CD4-positive, alpha-beta T cell treated with Interleukin-2 at 100 ng/mL for 4 hours (primary cell): ENCODE measurements around the gene DUSP16.
"Not testable (repeated sequence)": the region's sequence is repeated elsewhere in the genome, so short reads cannot be mapped to it uniquely, and the experiment has no call there.

Experiments used
- DNase-seq: peaks from one replicate; pipeline ENCODE4 v3.0.0-alpha.2; 2020; ENCODE audit warnings: low spot score

Gene DUSP16

GRCh38 chr12:12583510-12584178 is 21.0 kb upstream of the DUSP16 start:
- no peak for DNase-seq

- DNase-seq: no peak
These were observed 20.2 kb upstream of the DUSP16 start for GRCh38 chr12:12582895-12583303.

GRCh38 chr12:12582193-12582881 is 19.7 kb upstream of the DUSP16 start:
- no peak for DNase-seq

- DNase-seq: not testable (repeated sequence)
These were observed 18.1 kb upstream of the DUSP16 start for GRCh38 chr12:12580716-12581115.

GRCh38 chr12:12577786-12578185 is 15.1 kb upstream of the DUSP16 start:
- no peak for DNase-seq

- no peak for DNase-seq
These were observed 10.0 kb upstream of the DUSP16 start for GRCh38 chr12:12572659-12573058.

- DNase-seq: not testable (repeated sequence)
These were observed 3.3 kb upstream of the DUSP16 start for GRCh38 chr12:12565971-12566370.

GRCh38 chr12:12564911-12565310 is 2.2 kb upstream of the DUSP16 start:
- no peak for DNase-seq

- DNase-seq: no peak
These were observed 746 bp upstream of the DUSP16 start for GRCh38 chr12:12563290-12563928.

- no peak for DNase-seq
These were observed 613 bp downstream of the DUSP16 start for GRCh38 chr12:12562016-12562483.

- peak; percentile 42 for DNase-seq
These were observed 1.2 kb downstream of the DUSP16 start for GRCh38 chr12:12561371-12562015.

GRCh38 chr12:12560587-12561370 is 1.9 kb downstream of the DUSP16 start:
- DNase-seq: peak; percentile 83

GRCh38 chr12:12559719-12560296 is 2.9 kb downstream of the DUSP16 start:
- DNase-seq: no peak

- no peak for DNase-seq
These were observed 4.4 kb downstream of the DUSP16 start for GRCh38 chr12:12558291-12558690.

- no peak for DNase-seq
These were observed 4.9 kb downstream of the DUSP16 start for GRCh38 chr12:12557733-12558132.

- DNase-seq: no peak
These were observed 7.0 kb downstream of the DUSP16 start for GRCh38 chr12:12555656-12556055.

- DNase-seq: no peak
These were observed 9.4 kb downstream of the DUSP16 start for GRCh38 chr12:12553208-12553785.

GRCh38 chr12:12551115-12551514 is 11.5 kb downstream of the DUSP16 start:
- no peak for DNase-seq

- no peak for DNase-seq
These were observed 12.4 kb downstream of the DUSP16 start for GRCh38 chr12:12550277-12550676.

- DNase-seq: no peak
These were observed 13.2 kb downstream of the DUSP16 start for GRCh38 chr12:12549426-12549825.

- DNase-seq: no peak
These were observed 13.9 kb downstream of the DUSP16 start for GRCh38 chr12:12548713-12549112.
